Right lobe of liver (tissue), 4 donors: Measurements from ENCODE around the gene DENND4A.

Experiments
- CTCF ChIP-seq, 4 donors: fragments of 200-600 bp in 3 of 4; fragments of 450-650 bp in 1 of 4; IDR thresholded peaks; one replicate each; pipeline versions ENCODE4 v1.5.1 to v1.8.0; 2016 to 2022; ENCODE audit warnings: antibody characterized with exemption in 4 of 4, mild to moderate bottlenecking in 2 of 4
- POLR2A ChIP-seq: fragments of 450-650 bp; IDR thresholded peaks from one replicate; pipeline ENCODE4 v1.6.1; 2017; ENCODE audit warnings: antibody characterized with exemption, mild to moderate bottlenecking
- donor health status: DM: no; HTN: no; CAD: no.
- donor health status: DM: no; HTN: no; CAD: no.
- donor health status: DM: no; HTN: yes; CAD: no.

GRCh38 chr15:65752151-65752700 is 39.9 kb downstream of the DENND4A start:
- TF ChIP-seq POLR2A (no peak), CTCF (IDR thresholded peaks at IDR 0.05) (no peak)
